GM12878 (cell line): ENCODE data around the gene LBH. TPM values are rescaled to one million over a fixed set of nuclear protein-coding genes. Genes with fewer than 3 reads are reported as not detected.
A peak's percentile ranks its signal among the peaks of the same experiment; 100 is the strongest.

Experiments used
- ATAC-seq: fragments of 200-7000 bp; cut with Tn5 transposase; 3 replicates; pipeline ENCODE4 v1.9.1; 2020; ENCODE audit warnings: mild to moderate bottlenecking, moderate library complexity
- BruUV-seq: library from RNA; stranded (reverse); fragments of 400-500 nt; replicated peaks from 2 replicates; lab custom pipeline; 2021; lab: Mats Ljungman, UMichigan
- CTCF ChIA-PET: fragments of 300-600 bp; sonication (Branson Sonifier 250); formaldehyde crosslinking; extraction: SDS; loops from one replicate; lab custom pipeline; 2021; ENCODE audit warnings: inconsistent platforms; lab: Yijun Ruan, JAX
- POLR2A ChIA-PET: fragments of 350-600 bp; formaldehyde crosslinking; extraction: SDS; loops from one replicate; lab custom pipeline; 2021; ENCODE audit warnings: inconsistent platforms; lab: Charles Lee
- RAD21 ChIA-PET: fragments of 300-600 bp; sonication (Branson Sonifier 250); formaldehyde crosslinking; loops from one replicate; lab custom pipeline; 2023; ENCODE audit warnings: antibody characterized with exemption; ENCODE audit not compliant: unreplicated experiment; lab: Charles Lee
- SMC1A ChIA-PET: fragments of 300-600 bp; sonication (Branson Sonifier 250); formaldehyde crosslinking; loops from one replicate; lab custom pipeline; 2023; ENCODE audit not compliant: unreplicated experiment, uncharacterized antibody; lab: Charles Lee
- DNase-seq: peaks from one replicate; pipeline ENCODE4 v3.0.0-alpha.2; 2011; ENCODE audit warnings: low read depth, low spot score
- FAIRE-seq: peaks from 3 replicates; lab custom pipeline; 2011; peaks lifted over from hg19 to GRCh38; lab: Jason Lieb, UNC
- H2AFZ ChIP-seq: 2 replicates; pipeline ENCODE4 v1.6.0; 2011; ENCODE audit warnings: low read depth, low read length, control low read depth; ENCODE audit not compliant: control insufficient read depth
- H3K27ac ChIP-seq: 2 replicates; pipeline ENCODE4 v1.5.1; 2011; ENCODE audit warnings: control low read depth; ENCODE audit not compliant: control insufficient read depth, insufficient read depth
- H3K27me3 ChIP-seq, 2 experiments: replicated peaks in 1 of 2; 2 replicates each; pipeline versions ENCODE4 v1.6.0 to v1.6.1; 2011; ENCODE audit warnings: low read length in 1 of 2; ENCODE audit not compliant: control insufficient read depth in 2 of 2, insufficient read depth in 2 of 2
- H3K36me3 ChIP-seq, 2 experiments: 2 replicates each; pipeline ENCODE4 v1.5.1; 2011; ENCODE audit warnings: low read length in 1 of 2; ENCODE audit not compliant: control insufficient read depth in 2 of 2, insufficient read depth in 2 of 2
- H3K4me1 ChIP-seq: 2 replicates; pipeline ENCODE4 v1.6.1; 2011; ENCODE audit warnings: mild to moderate bottlenecking, low read length, moderate library complexity, mixed read lengths; ENCODE audit not compliant: control insufficient read depth, insufficient read depth
- H3K4me2 ChIP-seq: 2 replicates; pipeline ENCODE4 v1.6.0; 2011; ENCODE audit warnings: control low read depth; ENCODE audit not compliant: control insufficient read depth, insufficient read depth
- H3K4me3 ChIP-seq: fragments of 200-600 bp; sonication (generic); 2 replicates; pipeline ENCODE4 v1.5.1; 2016
- H3K79me2 ChIP-seq: 2 replicates; pipeline ENCODE4 v1.6.0; 2011; ENCODE audit warnings: low read length; ENCODE audit not compliant: control insufficient read depth, insufficient read depth
- H3K9ac ChIP-seq: 2 replicates; pipeline ENCODE4 v1.8.0; 2011; ENCODE audit warnings: low read length, control low read depth, mixed read lengths; ENCODE audit not compliant: control insufficient read depth, insufficient read depth
- H3K9me3 ChIP-seq: replicated peaks from 3 replicates; pipeline ENCODE4 v1.5.1; 2011; ENCODE audit warnings: mild to moderate bottlenecking, low read length; ENCODE audit not compliant: control insufficient read depth, insufficient read depth
- H4K20me1 ChIP-seq: 2 replicates; pipeline ENCODE4 v1.6.0; 2011; ENCODE audit not compliant: control insufficient read depth, insufficient read depth
- EED ChIP-seq: sonication (generic); IDR thresholded peaks from 2 replicates; pipeline ENCODE4 v1.6.1; 2016; ENCODE audit warnings: antibody characterized with exemption, low read depth
- JUNB ChIP-seq: IDR thresholded peaks from 2 replicates; pipeline ENCODE4 v1.6.1; 2016; ENCODE audit warnings: antibody characterized with exemption, mild to moderate bottlenecking
- NBN ChIP-seq: fragments of 450-650 bp; IDR thresholded peaks from 2 replicates; pipeline ENCODE4 v1.6.1; 2016
- NFIC ChIP-seq: IDR thresholded peaks from 2 replicates; pipeline ENCODE4 v1.6.1; 2012; ENCODE audit warnings: low read depth, mild to moderate bottlenecking, inconsistent platforms, low read length, moderate library complexity
- NFXL1 ChIP-seq: fragments of 450-650 bp; IDR thresholded peaks from 2 replicates; pipeline ENCODE4 v1.6.1; 2017; ENCODE audit warnings: antibody characterized with exemption, mild to moderate bottlenecking, borderline replicate concordance
- NR2F1 ChIP-seq: fragments of 450-650 bp; conservative IDR thresholded peaks from 2 replicates; pipeline ENCODE4 v1.6.1; 2017; ENCODE audit warnings: mild to moderate bottlenecking
- RAD21 ChIP-seq: IDR thresholded peaks from 2 replicates; pipeline ENCODE4 v1.6.1; 2011; ENCODE audit warnings: mild to moderate bottlenecking, low read depth, low read length, moderate library complexity; ENCODE audit not compliant: insufficient read depth
- RAD51 ChIP-seq: fragments of 450-650 bp; IDR thresholded peaks from 2 replicates; pipeline ENCODE4 v1.6.1; 2016; ENCODE audit warnings: moderate library complexity, mild to moderate bottlenecking, inconsistent platforms
- SPI1 ChIP-seq: IDR thresholded peaks from 2 replicates; pipeline ENCODE4 v1.6.1; 2011; ENCODE audit warnings: low read depth, mild to moderate bottlenecking, low read length, moderate library complexity, borderline replicate concordance; ENCODE audit not compliant: insufficient read depth
- STAT3 ChIP-seq: IDR thresholded peaks from 2 replicates; pipeline ENCODE4 v1.6.1; 2011; ENCODE audit warnings: low read depth, low read length, improper control_type of control experiment
- SUPT20H ChIP-seq: IDR thresholded peaks from 2 replicates; pipeline ENCODE4 v1.6.1; 2011; ENCODE audit warnings: low read depth, mild to moderate bottlenecking, low read length, moderate library complexity, borderline replicate concordance; ENCODE audit not compliant: control insufficient read depth
- ZNF207 ChIP-seq: fragments of 450-650 bp; IDR thresholded peaks from 2 replicates; pipeline ENCODE4 v1.6.1; 2014; ENCODE audit warnings: antibody characterized with exemption, mild to moderate bottlenecking, borderline replicate concordance
- WGBS: methylation state at CpG from one replicate; pipeline ENCODE4 v1.1.6; 2016; ENCODE audit warnings: low lambda C conversion rate; ENCODE audit not compliant: insufficient replicate concordance, insufficient coverage; ENCODE audit errors: missing lambda C conversion rate; 5-methylcytosine and 5-hydroxymethylcytosine counted together
- in situ Hi-C: fragments of 300-500 bp; cut with MboI; formaldehyde crosslinking; loops from 9 replicates; pipeline ENCODE4 v1.14.3; 2018; ENCODE audit warnings: mixed read lengths
- intact Hi-C: fragments of 100-400 bp; cut with micrococcal nuclease; formaldehyde crosslinking; loops from one replicate; pipeline ENCODE4 v1.14.2; 2022; ENCODE audit not compliant: unreplicated experiment
- polyA plus RNA-seq, 11 experiments: library from polyadenylated mRNA; depleted of rRNA in 4 of 11; unstranded in 6 of 11; stranded (reverse) in 5 of 11; fragments of >200 nt; fragmentation: Nextera tagmentation in 4 of 11; fragmentation: Illumina TruSeq in 1 of 11; extraction: Ambion mirVana in 4 of 11; extraction: Trizol in 1 of 11; gene quantifications; 1 replicate in 1 of 11; 2 replicates in 10 of 11; pipeline versions ENCODE4 v1.2.1 to v1.2.3, GENCODE V29; 2011 to 2016; ENCODE audit warnings: inconsistent platforms in 2 of 11, missing spikeins in 2 of 11, low read depth in 1 of 11
- total RNA-seq, 4 experiments: library from RNA; depleted of rRNA in 3 of 4; stranded (reverse); fragments of >200 nt in 3 of 4; fragmentation: Illumina TruSeq in 1 of 4; extraction: Trizol in 1 of 4; gene quantifications; 2 replicates each; pipeline versions ENCODE4 v1.2.1 to v1.2.3, GENCODE V29; 2013 to 2021
- TF ChIP-seq, protein P1 (sequence below): IDR thresholded peaks from 2 replicates; pipeline ENCODE4 v1.6.1; 2012; ENCODE audit warnings: improper control_type of control experiment, low read depth, low read length; ENCODE audit not compliant: insufficient replicate concordance
- TF ChIP-seq, protein P2 (sequence below): fragments of 450-650 bp; IDR thresholded peaks from 2 replicates; pipeline ENCODE4 v1.6.1; 2016; ENCODE audit warnings: mild to moderate bottlenecking

Gene LBH
- total and polyA plus RNA-seq, 10 of the 15 experiments (the other 5 are each of a cell fraction or from before 2014, with no cell fraction given): 9.3 to 133 (median 34.1) TPM

DNA sequence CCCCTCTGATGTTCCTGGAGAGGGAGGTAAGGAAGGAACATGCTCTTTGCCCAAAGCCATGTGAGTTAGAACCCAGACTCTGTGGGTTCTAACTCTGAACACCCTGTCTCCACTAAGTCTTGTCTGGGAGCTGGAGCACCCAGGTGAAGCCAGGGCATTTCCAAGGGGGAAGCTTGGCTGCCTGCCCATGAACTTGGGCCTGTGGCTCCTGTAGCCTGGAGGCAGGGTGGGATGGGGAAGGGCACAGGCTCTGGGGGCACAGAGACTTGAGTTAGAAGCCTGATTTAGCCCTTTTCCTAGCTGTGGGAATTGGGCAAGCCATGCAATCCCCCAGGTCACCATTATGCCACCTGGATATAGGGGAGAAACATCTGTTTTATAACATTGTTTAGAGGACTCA is 65.2 kb downstream of the LBH start (continued):
- TF ChIP-seq, protein P1, sequence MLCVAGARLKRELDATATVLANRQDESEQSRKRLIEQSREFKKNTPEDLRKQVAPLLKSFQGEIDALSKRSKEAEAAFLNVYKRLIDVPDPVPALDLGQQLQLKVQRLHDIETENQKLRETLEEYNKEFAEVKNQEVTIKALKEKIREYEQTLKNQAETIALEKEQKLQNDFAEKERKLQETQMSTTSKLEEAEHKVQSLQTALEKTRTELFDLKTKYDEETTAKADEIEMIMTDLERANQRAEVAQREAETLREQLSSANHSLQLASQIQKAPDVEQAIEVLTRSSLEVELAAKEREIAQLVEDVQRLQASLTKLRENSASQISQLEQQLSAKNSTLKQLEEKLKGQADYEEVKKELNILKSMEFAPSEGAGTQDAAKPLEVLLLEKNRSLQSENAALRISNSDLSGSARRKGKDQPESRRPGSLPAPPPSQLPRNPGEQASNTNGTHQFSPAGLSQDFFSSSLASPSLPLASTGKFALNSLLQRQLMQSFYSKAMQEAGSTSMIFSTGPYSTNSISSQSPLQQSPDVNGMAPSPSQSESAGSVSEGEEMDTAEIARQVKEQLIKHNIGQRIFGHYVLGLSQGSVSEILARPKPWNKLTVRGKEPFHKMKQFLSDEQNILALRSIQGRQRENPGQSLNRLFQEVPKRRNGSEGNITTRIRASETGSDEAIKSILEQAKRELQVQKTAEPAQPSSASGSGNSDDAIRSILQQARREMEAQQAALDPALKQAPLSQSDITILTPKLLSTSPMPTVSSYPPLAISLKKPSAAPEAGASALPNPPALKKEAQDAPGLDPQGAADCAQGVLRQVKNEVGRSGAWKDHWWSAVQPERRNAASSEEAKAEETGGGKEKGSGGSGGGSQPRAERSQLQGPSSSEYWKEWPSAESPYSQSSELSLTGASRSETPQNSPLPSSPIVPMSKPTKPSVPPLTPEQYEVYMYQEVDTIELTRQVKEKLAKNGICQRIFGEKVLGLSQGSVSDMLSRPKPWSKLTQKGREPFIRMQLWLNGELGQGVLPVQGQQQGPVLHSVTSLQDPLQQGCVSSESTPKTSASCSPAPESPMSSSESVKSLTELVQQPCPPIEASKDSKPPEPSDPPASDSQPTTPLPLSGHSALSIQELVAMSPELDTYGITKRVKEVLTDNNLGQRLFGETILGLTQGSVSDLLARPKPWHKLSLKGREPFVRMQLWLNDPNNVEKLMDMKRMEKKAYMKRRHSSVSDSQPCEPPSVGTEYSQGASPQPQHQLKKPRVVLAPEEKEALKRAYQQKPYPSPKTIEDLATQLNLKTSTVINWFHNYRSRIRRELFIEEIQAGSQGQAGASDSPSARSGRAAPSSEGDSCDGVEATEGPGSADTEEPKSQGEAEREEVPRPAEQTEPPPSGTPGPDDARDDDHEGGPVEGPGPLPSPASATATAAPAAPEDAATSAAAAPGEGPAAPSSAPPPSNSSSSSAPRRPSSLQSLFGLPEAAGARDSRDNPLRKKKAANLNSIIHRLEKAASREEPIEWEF: no peak
- TF ChIP-seq SUPT20H: no peak
- TF ChIP-seq STAT3: no peak

DNA sequence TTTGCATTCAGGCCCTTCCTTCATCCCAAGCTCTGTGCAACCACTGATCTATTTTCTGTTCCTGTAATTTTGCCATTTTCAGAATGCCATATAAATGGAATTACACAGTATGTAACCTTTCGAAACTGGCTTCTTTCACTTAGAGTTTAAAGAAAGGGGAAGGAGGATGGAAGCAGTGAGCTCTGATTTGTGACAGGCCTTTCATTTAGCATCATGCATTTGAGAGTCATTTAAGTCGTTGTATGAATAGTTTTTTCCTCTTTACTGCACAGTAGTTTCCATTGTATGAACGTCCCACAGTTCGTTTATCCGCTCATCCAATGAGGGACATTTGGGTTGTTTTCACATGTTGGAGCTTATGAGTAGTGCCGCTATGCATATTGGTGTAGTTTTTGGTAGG is 67.0 kb downstream of the LBH start:
- SMC1A ChIA-PET: interaction anchor here (1.0 to 1.8 kb wide), 6 partner anchors 11 to 89 kb away, joined by 3 to 15 read pairs (median 4); no protein-coding TSS in a partner anchor
- ATAC-seq: peak; percentile 44; the same call in 1 of the 3 replicates

More for the DNA sequence above, 67.0 kb downstream of the LBH start:
- 18% methylated on average over 6 of the region's 6 CpGs for whole genome bisulfite sequencing
- RAD21 ChIA-PET: interaction anchor here (1.0 kb wide), 1 partner anchor 37 kb away, joined by 4 read pairs; no protein-coding TSS in a partner anchor
- no peak for DNase-seq
- Histone ChIP-seq H3K4me3 (no peak overlapping the region), H3K4me2 (no peak overlapping the region), H3K27me3 (no peaks in the 10 kb centered on the region), H3K4me1 (peaks cover 3% of the 10 kb centered on the region; the same call in 1 of the 2 replicates), H2AFZ (no peak overlapping the region), H3K36me3 (no peaks in the 10 kb centered on the region), H3K9me3 (no peaks in the 10 kb centered on the region; the same call in 1 of the 3 replicates), H3K79me2 (no peaks in the 10 kb centered on the region)
- intact Hi-C loops (no loop called here), in situ Hi-C loops (no loop called here)
- CTCF ChIA-PET: interaction anchor here (0.5 to 1.6 kb wide), 5 partner anchors 10 to 417 kb away, joined by 3 to 10 read pairs (median 4); no protein-coding TSS in a partner anchor
- no TSS peak for BruUV-seq
- POLR2A ChIA-PET: interaction anchor here (1.0 to 1.4 kb wide), 3 partner anchors 10 to 40 kb away, joined by 3 to 4 read pairs (median 3); no protein-coding TSS in a partner anchor
- no peak for TF ChIP-seq NBN
- TF ChIP-seq ZNF207: no peak
- TF ChIP-seq NFXL1: no peak
- TF ChIP-seq, protein P2, sequence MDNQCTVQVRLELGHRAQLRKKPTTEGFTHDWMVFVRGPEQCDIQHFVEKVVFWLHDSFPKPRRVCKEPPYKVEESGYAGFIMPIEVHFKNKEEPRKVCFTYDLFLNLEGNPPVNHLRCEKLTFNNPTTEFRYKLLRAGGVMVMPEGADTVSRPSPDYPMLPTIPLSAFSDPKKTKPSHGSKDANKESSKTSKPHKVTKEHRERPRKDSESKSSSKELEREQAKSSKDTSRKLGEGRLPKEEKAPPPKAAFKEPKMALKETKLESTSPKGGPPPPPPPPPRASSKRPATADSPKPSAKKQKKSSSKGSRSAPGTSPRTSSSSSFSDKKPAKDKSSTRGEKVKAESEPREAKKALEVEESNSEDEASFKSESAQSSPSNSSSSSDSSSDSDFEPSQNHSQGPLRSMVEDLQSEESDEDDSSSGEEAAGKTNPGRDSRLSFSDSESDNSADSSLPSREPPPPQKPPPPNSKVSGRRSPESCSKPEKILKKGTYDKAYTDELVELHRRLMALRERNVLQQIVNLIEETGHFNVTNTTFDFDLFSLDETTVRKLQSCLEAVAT: no peak
- no peak for TF ChIP-seq SUPT20H
- TF ChIP-seq JUNB: peak; percentile 40; the same call in 1 of the 2 replicates
- peak; percentile 34; the same call in 1 of the 2 replicates for TF ChIP-seq NFIC
- 0 out of 2 replicates have a peak, but pooled peaks have one; percentile 19 for TF ChIP-seq EED
- peak; percentile 31; the same call in 1 of the 2 replicates for TF ChIP-seq SPI1
- TF ChIP-seq RAD51: no peak
- TF ChIP-seq RAD21: no peak
- no peak for TF ChIP-seq NR2F1
- TF ChIP-seq, all 136 proteins: peak for 4
- FAIRE-seq: no peak
- no peak overlapping the region for H3K27ac ChIP-seq
- H3K9ac ChIP-seq: no peak overlapping the region
- H4K20me1 ChIP-seq: no peaks in the 10 kb centered on the region
